A172 (cell line): ENCODE data around the gene CYP4F22. TPM values are rescaled to one million over a fixed set of nuclear protein-coding genes. Genes with fewer than 3 reads are reported as not detected.
"Not testable (repeated sequence)": the region's sequence is repeated elsewhere in the genome, so short reads cannot be mapped to it uniquely, and the experiment has no call there.

ENCODE experiments used
- DNase-seq: peaks from one replicate; pipeline ENCODE4 v3.0.0-alpha.2; 2015; ENCODE audit warnings: low spot score
- total RNA-seq: library from RNA; depleted of rRNA; stranded (reverse); fragments of >200 nt; shearing (Covaris generic); gene quantifications from 2 replicates; pipeline ENCODE4 v1.2.3, GENCODE V29; 2014

The CYP4F22 gene
- total RNA-seq, 1 experiment from 2014 or later: not detected

- DNase-seq: no peak
Measured at GRCh38 chr19:15488489-15489226, 19.7 kb upstream of the CYP4F22 start.

- no peak for DNase-seq
Measured at GRCh38 chr19:15495151-15495550, 13.2 kb upstream of the CYP4F22 start.

- no peak for DNase-seq
Measured at GRCh38 chr19:15498156-15498858, 10.0 kb upstream of the CYP4F22 start.

- DNase-seq: peak; percentile 19
Measured at GRCh38 chr19:15498910-15499309, 9.4 kb upstream of the CYP4F22 start.

- no peak for DNase-seq
Measured at GRCh38 chr19:15501596-15501995, 6.7 kb upstream of the CYP4F22 start.

- no peak for DNase-seq
Measured at GRCh38 chr19:15502264-15502663, 6.1 kb upstream of the CYP4F22 start.

GRCh38 chr19:15506074-15506571, 2.2 kb upstream of the CYP4F22 start:
- DNase-seq: no peak

- no peak for DNase-seq
Measured at GRCh38 chr19:15507068-15508034, 974 bp upstream of the CYP4F22 start.

GRCh38 chr19:15511671-15512424, 3.5 kb downstream of the CYP4F22 start:
- no peak for DNase-seq

- not testable (repeated sequence) for DNase-seq
Measured at GRCh38 chr19:15515227-15515625, 6.9 kb downstream of the CYP4F22 start.

- DNase-seq: no peak
Measured at GRCh38 chr19:15516363-15516762, 8.0 kb downstream of the CYP4F22 start.

GRCh38 chr19:15517778-15518177, 9.5 kb downstream of the CYP4F22 start:
- DNase-seq: no peak

GRCh38 chr19:15519433-15519976, 11.2 kb downstream of the CYP4F22 start:
- peak; percentile 18 for DNase-seq

GRCh38 chr19:15524781-15525180, 16.5 kb downstream of the CYP4F22 start:
- DNase-seq: no peak

GRCh38 chr19:15525291-15525690, 17.0 kb downstream of the CYP4F22 start:
- no peak for DNase-seq

GRCh38 chr19:15526408-15526807, 18.1 kb downstream of the CYP4F22 start:
- DNase-seq: no peak

GRCh38 chr19:15527705-15528104, 19.4 kb downstream of the CYP4F22 start:
- DNase-seq: no peak

- DNase-seq: peak; percentile 78
Measured at GRCh38 chr19:15529774-15530372, 21.5 kb downstream of the CYP4F22 start.

- peak; percentile 30 for DNase-seq
Measured at GRCh38 chr19:15532779-15533521, 24.6 kb downstream of the CYP4F22 start.

- DNase-seq: not testable (repeated sequence)
Measured at GRCh38 chr19:15533522-15533830, 25.2 kb downstream of the CYP4F22 start.
